ENCODE results near the gene ENPP3. TPM values are rescaled to one million over a fixed set of nuclear protein-coding genes. Genes with fewer than 3 reads are reported as not detected.

ENPP3 gene
- polyA plus RNA-seq, 3 donors, result not detected

DNA sequence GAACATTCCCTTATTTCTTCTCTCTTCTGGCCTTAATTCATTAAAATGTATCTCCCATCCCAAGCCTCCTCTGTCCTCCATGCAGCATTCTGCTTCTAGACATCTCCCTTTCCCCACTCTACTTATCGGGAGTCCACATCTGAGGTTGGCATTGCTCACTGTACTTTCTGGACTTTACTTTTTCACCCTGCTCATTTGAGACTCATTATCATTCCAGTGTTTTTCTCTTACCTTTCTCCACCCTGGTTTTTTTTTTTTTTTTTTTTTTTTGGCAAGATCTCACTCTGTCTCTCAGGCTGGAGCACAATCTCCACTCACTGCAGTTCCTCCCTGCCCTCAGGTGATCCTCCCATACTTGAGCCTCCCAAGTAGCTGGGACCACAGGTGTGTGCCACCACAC, 4.5 kb downstream of the ENPP3 start:
- 100% methylated on average over 1 of the region's 1 CpG for WGBS (ENCODE audit: insufficient coverage)
- Histone ChIP-seq H3K36me3 (replicated peaks in 1 of 2; ENCODE audit: control insufficient read depth in 1 of 2, insufficient read depth in 2 of 2, low read length in 2 of 2) (no peaks in the 10 kb centered on the region), H3K9ac (ENCODE audit: insufficient read depth, low read length, poor library complexity, severe bottlenecking) (no peak overlapping the region), H4K20me1 (ENCODE audit: insufficient read depth, low read length) (no peaks in the 10 kb centered on the region), H3K9me3 (replicated peaks in 1 of 2; ENCODE audit: control insufficient read depth in 1 of 2, insufficient read depth in 1 of 2, low read length in 2 of 2) (no peaks in the 10 kb centered on the region), H3K4me2 (replicated peaks; ENCODE audit: extremely low read depth, low read length, poor library complexity, severe bottlenecking) (no peak overlapping the region), H3K27ac (ENCODE audit: low read depth in 1 of 2, low read length in 2 of 2) (no peak overlapping the region), H3K27me3 (ENCODE audit: control insufficient read depth in 2 of 2, insufficient read depth in 2 of 2, low read length in 2 of 2) (no peaks in the 10 kb centered on the region), H3K4me1 (ENCODE audit: control insufficient read depth in 1 of 2, insufficient read depth in 2 of 2, low read length in 2 of 2) (no peaks in the 10 kb centered on the region), H3K79me2 (ENCODE audit: insufficient read depth, low read length) (no peaks in the 10 kb centered on the region), H2AFZ (ENCODE audit: insufficient read depth, low read depth, low read length, poor library complexity, severe bottlenecking) (no peak overlapping the region), H3K4me3 (replicated peaks in 1 of 3; ENCODE audit: low read depth in 2 of 3, low read length in 3 of 3) (no peak overlapping the region)
- intact Hi-C loops (cut with micrococcal nuclease), result no loop called here
- Mint-ChIP-seq H3K27ac (no peak overlapping the region), H3K4me3 (no peak overlapping the region), H3K9me3 (peaks cover 0 to 2% (median 0%) of the 10 kb centered on the region in 7 donors), H3K27me3 (ENCODE audit: low read depth in 3 of 3) (peaks cover 0 to 3% (median 2%) of the 10 kb centered on the region in 3 donors), H3K4me1 (no peaks in the 10 kb centered on the region), H3K36me3 (no peaks in the 10 kb centered on the region)
- no peak for DNase-seq
- TF ChIP-seq, protein P1, sequence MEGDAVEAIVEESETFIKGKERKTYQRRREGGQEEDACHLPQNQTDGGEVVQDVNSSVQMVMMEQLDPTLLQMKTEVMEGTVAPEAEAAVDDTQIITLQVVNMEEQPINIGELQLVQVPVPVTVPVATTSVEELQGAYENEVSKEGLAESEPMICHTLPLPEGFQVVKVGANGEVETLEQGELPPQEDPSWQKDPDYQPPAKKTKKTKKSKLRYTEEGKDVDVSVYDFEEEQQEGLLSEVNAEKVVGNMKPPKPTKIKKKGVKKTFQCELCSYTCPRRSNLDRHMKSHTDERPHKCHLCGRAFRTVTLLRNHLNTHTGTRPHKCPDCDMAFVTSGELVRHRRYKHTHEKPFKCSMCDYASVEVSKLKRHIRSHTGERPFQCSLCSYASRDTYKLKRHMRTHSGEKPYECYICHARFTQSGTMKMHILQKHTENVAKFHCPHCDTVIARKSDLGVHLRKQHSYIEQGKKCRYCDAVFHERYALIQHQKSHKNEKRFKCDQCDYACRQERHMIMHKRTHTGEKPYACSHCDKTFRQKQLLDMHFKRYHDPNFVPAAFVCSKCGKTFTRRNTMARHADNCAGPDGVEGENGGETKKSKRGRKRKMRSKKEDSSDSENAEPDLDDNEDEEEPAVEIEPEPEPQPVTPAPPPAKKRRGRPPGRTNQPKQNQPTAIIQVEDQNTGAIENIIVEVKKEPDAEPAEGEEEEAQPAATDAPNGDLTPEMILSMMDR (IDR thresholded peaks at IDR 0.05), result no peak

DNA sequence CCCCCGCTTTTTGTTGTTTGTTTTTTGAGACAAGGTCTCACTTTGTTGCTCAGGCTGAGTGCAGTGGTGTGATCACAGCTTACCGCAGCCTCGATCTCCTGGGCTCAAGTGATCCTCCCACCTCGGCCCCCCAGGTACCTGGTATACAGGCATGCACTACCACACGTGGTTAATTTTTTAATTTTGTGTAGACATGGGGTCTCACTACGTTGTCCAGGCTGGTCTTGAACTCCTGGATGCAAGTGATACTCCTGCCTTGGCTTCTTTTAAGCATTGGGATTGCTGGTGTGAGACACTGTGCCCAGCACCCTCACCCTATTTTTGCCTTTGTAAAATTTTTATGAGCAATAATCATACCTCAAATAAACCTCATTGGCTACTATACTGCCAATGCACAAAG, 5.5 kb downstream of the ENPP3 start:
- 95% methylated on average over 4 of the region's 6 CpGs for WGBS (ENCODE audit: insufficient coverage)
- H3K36me3 ChIP-seq (replicated peaks in 1 of 2; ENCODE audit: control insufficient read depth in 1 of 2, insufficient read depth in 2 of 2, low read length in 2 of 2), result no peaks in the 10 kb centered on the region
- H3K4me3 ChIP-seq (replicated peaks in 1 of 3; ENCODE audit: low read depth in 2 of 3, low read length in 3 of 3), result no peak overlapping the region
- intact Hi-C loops (cut with micrococcal nuclease), result no loop called here
- no peak overlapping the region for H3K4me3 Mint-ChIP-seq
- no peak overlapping the region for H3K4me2 ChIP-seq (replicated peaks; ENCODE audit: extremely low read depth, low read length, poor library complexity, severe bottlenecking)
- no peaks in the 10 kb centered on the region for H3K4me1 ChIP-seq (ENCODE audit: control insufficient read depth in 1 of 2, insufficient read depth in 2 of 2, low read length in 2 of 2)
- no peaks in the 10 kb centered on the region for H3K36me3 Mint-ChIP-seq
- H2AFZ ChIP-seq (ENCODE audit: insufficient read depth, low read depth, low read length, poor library complexity, severe bottlenecking), result no peak overlapping the region
- peaks cover 0 to 2% (median 0%) of the 10 kb centered on the region in 7 donors for H3K9me3 Mint-ChIP-seq
- no peaks in the 10 kb centered on the region for H3K4me1 Mint-ChIP-seq
- no peaks in the 10 kb centered on the region for H3K79me2 ChIP-seq (ENCODE audit: insufficient read depth, low read length)
- H3K9ac ChIP-seq (ENCODE audit: insufficient read depth, low read length, poor library complexity, severe bottlenecking), result no peak overlapping the region
- DNase-seq, result no peak
- peaks cover 0 to 3% (median 2%) of the 10 kb centered on the region in 3 donors for H3K27me3 Mint-ChIP-seq (ENCODE audit: low read depth in 3 of 3)
- H4K20me1 ChIP-seq (ENCODE audit: insufficient read depth, low read length), result no peaks in the 10 kb centered on the region
- TF ChIP-seq, protein P1 (IDR thresholded peaks at IDR 0.05), result no peak
- no peaks in the 10 kb centered on the region for H3K27me3 ChIP-seq (ENCODE audit: control insufficient read depth in 2 of 2, insufficient read depth in 2 of 2, low read length in 2 of 2)
- no peaks in the 10 kb centered on the region for H3K9me3 ChIP-seq (replicated peaks in 1 of 2; ENCODE audit: control insufficient read depth in 1 of 2, insufficient read depth in 1 of 2, low read length in 2 of 2)
- no peak overlapping the region for H3K27ac Mint-ChIP-seq
- H3K27ac ChIP-seq (ENCODE audit: low read depth in 1 of 2, low read length in 2 of 2), result no peak overlapping the region

Measured in CD14-positive monocyte (primary cell).